ENCODE data around the gene PPOX.

Gene PPOX

GRCh38 chr1:161219078-161219892 lies 53.1 kb downstream of the PPOX start:
- no peak overlapping the region for H2AFZ ChIP-seq (ENCODE audit: low read length)
- H3K79me2 ChIP-seq (ENCODE audit: insufficient read depth, low read length): no peaks in the 10 kb centered on the region
- H3K4me2 ChIP-seq (ENCODE audit: low read length): no peak overlapping the region
- H4K20me1 ChIP-seq (ENCODE audit: insufficient read depth, low read length): no peaks in the 10 kb centered on the region
- no peak overlapping the region for H3K9ac ChIP-seq (ENCODE audit: low read length)
- H3K27ac ChIP-seq (ENCODE audit: low read depth, low read length, poor library complexity, severe bottlenecking): no peak overlapping the region
- peaks cover 20% of the 10 kb centered on the region for H3K4me1 ChIP-seq (ENCODE audit: insufficient read depth, low read length, severe bottlenecking)
- peaks cover 9% of the 10 kb centered on the region for H3K36me3 ChIP-seq (ENCODE audit: insufficient read depth, low read length)
- no peak overlapping the region for H3K4me3 ChIP-seq (ENCODE audit: low read depth, low read length, poor library complexity, severe bottlenecking)
- no peaks in the 10 kb centered on the region for H3F3A ChIP-seq (ENCODE audit: insufficient read depth, low read length)
- no peaks in the 10 kb centered on the region for H3K9me2 ChIP-seq (ENCODE audit: low read depth, low read length)
- TF ChIP-seq EZH2 (IDR thresholded peaks at IDR 0.05; ENCODE audit: borderline replicate concordance, low read length): no peak
- TF ChIP-seq, protein P1, sequence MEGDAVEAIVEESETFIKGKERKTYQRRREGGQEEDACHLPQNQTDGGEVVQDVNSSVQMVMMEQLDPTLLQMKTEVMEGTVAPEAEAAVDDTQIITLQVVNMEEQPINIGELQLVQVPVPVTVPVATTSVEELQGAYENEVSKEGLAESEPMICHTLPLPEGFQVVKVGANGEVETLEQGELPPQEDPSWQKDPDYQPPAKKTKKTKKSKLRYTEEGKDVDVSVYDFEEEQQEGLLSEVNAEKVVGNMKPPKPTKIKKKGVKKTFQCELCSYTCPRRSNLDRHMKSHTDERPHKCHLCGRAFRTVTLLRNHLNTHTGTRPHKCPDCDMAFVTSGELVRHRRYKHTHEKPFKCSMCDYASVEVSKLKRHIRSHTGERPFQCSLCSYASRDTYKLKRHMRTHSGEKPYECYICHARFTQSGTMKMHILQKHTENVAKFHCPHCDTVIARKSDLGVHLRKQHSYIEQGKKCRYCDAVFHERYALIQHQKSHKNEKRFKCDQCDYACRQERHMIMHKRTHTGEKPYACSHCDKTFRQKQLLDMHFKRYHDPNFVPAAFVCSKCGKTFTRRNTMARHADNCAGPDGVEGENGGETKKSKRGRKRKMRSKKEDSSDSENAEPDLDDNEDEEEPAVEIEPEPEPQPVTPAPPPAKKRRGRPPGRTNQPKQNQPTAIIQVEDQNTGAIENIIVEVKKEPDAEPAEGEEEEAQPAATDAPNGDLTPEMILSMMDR (IDR thresholded peaks at IDR 0.05; ENCODE audit: low read length): no peak
- no peaks in the 10 kb centered on the region for H3K27me3 ChIP-seq (ENCODE audit: insufficient read depth, low read length)
- H3K9me3 ChIP-seq (ENCODE audit: low read length): no peaks in the 10 kb centered on the region

DNA sequence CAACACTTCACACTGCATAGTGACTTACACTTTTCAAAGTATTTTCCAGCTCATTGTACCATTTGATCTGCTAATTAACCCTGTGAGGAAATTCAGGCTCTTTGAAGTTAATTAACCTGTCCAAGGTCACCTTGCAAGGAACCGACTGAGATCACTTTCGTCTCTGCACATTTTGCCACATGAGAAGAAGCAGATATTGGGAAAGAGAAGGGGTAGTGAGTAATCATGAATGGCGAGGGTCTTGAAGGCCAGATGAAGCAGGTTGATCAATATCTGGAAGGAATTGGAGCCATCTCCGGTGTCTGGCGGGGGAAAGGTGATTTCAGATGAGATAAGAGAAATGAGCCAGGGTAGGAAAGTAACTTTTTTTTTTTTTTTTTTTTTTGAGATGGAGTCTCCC lies 53.8 kb downstream of the PPOX start:
- Histone ChIP-seq H3K4me3 (ENCODE audit: low read depth, low read length, poor library complexity, severe bottlenecking) (no peak overlapping the region), H3K9me3 (ENCODE audit: low read length) (no peaks in the 10 kb centered on the region), H3K9me2 (ENCODE audit: low read depth, low read length) (no peaks in the 10 kb centered on the region), H3K36me3 (ENCODE audit: insufficient read depth, low read length) (peaks cover 3% of the 10 kb centered on the region; the same call in 1 of the 2 replicates), H3K4me1 (ENCODE audit: insufficient read depth, low read length, severe bottlenecking) (peaks cover 22% of the 10 kb centered on the region), H3K4me2 (ENCODE audit: low read length) (no peak overlapping the region), H2AFZ (ENCODE audit: low read length) (no peak overlapping the region), H3K79me2 (ENCODE audit: insufficient read depth, low read length) (no peaks in the 10 kb centered on the region), H3K27me3 (ENCODE audit: insufficient read depth, low read length) (no peaks in the 10 kb centered on the region), H3K27ac (ENCODE audit: low read depth, low read length, poor library complexity, severe bottlenecking) (no peak overlapping the region), H4K20me1 (ENCODE audit: insufficient read depth, low read length) (no peaks in the 10 kb centered on the region), H3K9ac (ENCODE audit: low read length) (no peak overlapping the region), H3F3A (ENCODE audit: insufficient read depth, low read length) (no peaks in the 10 kb centered on the region)
- TF ChIP-seq, protein P1 (IDR thresholded peaks at IDR 0.05; ENCODE audit: low read length): no peak
- TF ChIP-seq EZH2 (IDR thresholded peaks at IDR 0.05; ENCODE audit: borderline replicate concordance, low read length): no peak

All from OCI-LY1 (cell line).